MM.1S (cell line): ENCODE measurements around the gene ERO1A.

Experiments used
- DNase-seq: peaks from one replicate; pipeline ENCODE4 v3.0.0-alpha.2; 2015
- H2AFZ ChIP-seq: fragments of 300-600 bp; sonication (generic); 2 replicates; pipeline ENCODE4 v1.6.0; 2016; ENCODE audit warnings: antibody characterized with exemption, low read length
- H3F3A ChIP-seq: fragments of 300-600 bp; sonication (generic); 2 replicates; pipeline ENCODE4 v1.6.1; 2016; ENCODE audit warnings: mild to moderate bottlenecking, antibody characterized with exemption, low read length, moderate library complexity, mixed read lengths; ENCODE audit not compliant: insufficient read depth
- H3K27ac ChIP-seq: fragments of 300-600 bp; sonication (generic); 2 replicates; pipeline ENCODE4 v1.5.1; 2016; ENCODE audit warnings: mild to moderate bottlenecking, low read length
- H3K27me3 ChIP-seq: fragments of 300-600 bp; sonication (generic); replicated peaks from 2 replicates; pipeline ENCODE4 v1.6.0; 2016; ENCODE audit warnings: low read length; ENCODE audit not compliant: insufficient read depth
- H3K36me3 ChIP-seq: fragments of 300-600 bp; sonication (generic); replicated peaks from 2 replicates; pipeline ENCODE4 v1.6.1; 2016; ENCODE audit warnings: mild to moderate bottlenecking, low read length, mixed read lengths; ENCODE audit not compliant: insufficient read depth
- H3K4me1 ChIP-seq: fragments of 300-600 bp; sonication (generic); 2 replicates; pipeline ENCODE4 v1.6.1; 2016; ENCODE audit warnings: low read length, mixed read lengths
- H3K4me2 ChIP-seq: fragments of 300-600 bp; sonication (generic); 2 replicates; pipeline ENCODE4 v1.6.0; 2016; ENCODE audit warnings: low read depth, low read length
- H3K4me3 ChIP-seq: fragments of 300-600 bp; sonication (generic); 2 replicates; pipeline ENCODE4 v1.5.1; 2016; ENCODE audit warnings: low read length, mixed read lengths
- H3K79me2 ChIP-seq: fragments of 300-600 bp; sonication (generic); 2 replicates; pipeline ENCODE4 v1.6.1; 2016; ENCODE audit warnings: mixed run types, low read length, mixed read lengths
- H3K9ac ChIP-seq: fragments of 300-600 bp; sonication (generic); 2 replicates; pipeline ENCODE4 v1.6.1; 2016; ENCODE audit warnings: low read length, mixed read lengths
- H3K9me2 ChIP-seq: fragments of 300-600 bp; sonication (generic); replicated peaks from 2 replicates; pipeline ENCODE4 v1.6.1; 2016; ENCODE audit warnings: mild to moderate bottlenecking, low read length, mixed read lengths; ENCODE audit not compliant: insufficient read depth
- H3K9me3 ChIP-seq: fragments of 300-600 bp; sonication (generic); replicated peaks from 2 replicates; pipeline ENCODE4 v1.6.1; 2016; ENCODE audit warnings: mild to moderate bottlenecking, low read length, mixed read lengths; ENCODE audit not compliant: insufficient read depth
- H4K20me1 ChIP-seq: fragments of 300-600 bp; sonication (generic); 2 replicates; pipeline ENCODE4 v1.6.1; 2016; ENCODE audit warnings: mild to moderate bottlenecking, low read length, moderate library complexity, mixed read lengths; ENCODE audit not compliant: insufficient read depth
- EZH2 ChIP-seq: fragments of 300-600 bp; sonication (generic); optimal IDR thresholded peaks from 2 replicates; pipeline ENCODE3; 2017; ENCODE audit warnings: low read depth, mild to moderate bottlenecking, antibody characterized with exemption, low read length, mixed read lengths
- EZH2phosphoT487 ChIP-seq: fragments of 300-600 bp; sonication (generic); IDR thresholded peaks from 2 replicates; pipeline ENCODE4 v1.6.1; 2018; ENCODE audit warnings: antibody characterized with exemption, low read length
- TF ChIP-seq, protein P1 (sequence below): fragments of 300-600 bp; sonication (generic); IDR thresholded peaks from 2 replicates; pipeline ENCODE4 v1.5.1; 2016; ENCODE audit warnings: antibody characterized with exemption, low read length, mixed read lengths

Gene ERO1A

DNA sequence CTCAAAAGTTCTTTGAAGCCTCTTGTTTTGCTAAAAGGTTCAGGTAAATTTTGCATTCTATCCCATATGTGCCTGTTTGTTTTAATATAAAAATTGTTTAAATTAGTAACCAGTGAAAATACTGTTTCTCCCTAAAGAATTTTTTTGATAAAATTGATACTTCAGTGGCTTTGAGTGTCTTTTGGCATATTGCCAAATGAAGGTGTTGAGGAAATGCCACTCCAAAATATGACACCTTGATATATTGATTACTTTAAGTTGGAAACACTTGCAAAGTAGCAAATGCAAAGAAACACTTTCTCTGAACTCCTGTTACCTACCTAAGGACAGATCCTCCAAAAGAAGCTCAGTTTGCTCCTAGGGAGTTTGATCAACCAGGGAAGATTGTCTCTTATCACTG, 43.1 kb upstream of the ERO1A start:
- Histone ChIP-seq H3K9me2 (no peaks in the 10 kb centered on the region), H3K27me3 (no peaks in the 10 kb centered on the region), H3K79me2 (peaks cover 37% of the 10 kb centered on the region), H3K9me3 (no peaks in the 10 kb centered on the region), H3K4me3 (no peak overlapping the region), H3K36me3 (no peaks in the 10 kb centered on the region), H2AFZ (no peak overlapping the region), H3K4me1 (peaks cover 10% of the 10 kb centered on the region; the same call in 1 of the 2 replicates), H4K20me1 (no peaks in the 10 kb centered on the region), H3K27ac (no peak overlapping the region), H3K9ac (no peak overlapping the region), H3F3A (no peaks in the 10 kb centered on the region), H3K4me2 (no peak overlapping the region)
- TF ChIP-seq, protein P1, sequence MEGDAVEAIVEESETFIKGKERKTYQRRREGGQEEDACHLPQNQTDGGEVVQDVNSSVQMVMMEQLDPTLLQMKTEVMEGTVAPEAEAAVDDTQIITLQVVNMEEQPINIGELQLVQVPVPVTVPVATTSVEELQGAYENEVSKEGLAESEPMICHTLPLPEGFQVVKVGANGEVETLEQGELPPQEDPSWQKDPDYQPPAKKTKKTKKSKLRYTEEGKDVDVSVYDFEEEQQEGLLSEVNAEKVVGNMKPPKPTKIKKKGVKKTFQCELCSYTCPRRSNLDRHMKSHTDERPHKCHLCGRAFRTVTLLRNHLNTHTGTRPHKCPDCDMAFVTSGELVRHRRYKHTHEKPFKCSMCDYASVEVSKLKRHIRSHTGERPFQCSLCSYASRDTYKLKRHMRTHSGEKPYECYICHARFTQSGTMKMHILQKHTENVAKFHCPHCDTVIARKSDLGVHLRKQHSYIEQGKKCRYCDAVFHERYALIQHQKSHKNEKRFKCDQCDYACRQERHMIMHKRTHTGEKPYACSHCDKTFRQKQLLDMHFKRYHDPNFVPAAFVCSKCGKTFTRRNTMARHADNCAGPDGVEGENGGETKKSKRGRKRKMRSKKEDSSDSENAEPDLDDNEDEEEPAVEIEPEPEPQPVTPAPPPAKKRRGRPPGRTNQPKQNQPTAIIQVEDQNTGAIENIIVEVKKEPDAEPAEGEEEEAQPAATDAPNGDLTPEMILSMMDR = no peak
- TF ChIP-seq EZH2phosphoT487 (no peak), EZH2 (no peak)
- DNase-seq = no peak

DNA sequence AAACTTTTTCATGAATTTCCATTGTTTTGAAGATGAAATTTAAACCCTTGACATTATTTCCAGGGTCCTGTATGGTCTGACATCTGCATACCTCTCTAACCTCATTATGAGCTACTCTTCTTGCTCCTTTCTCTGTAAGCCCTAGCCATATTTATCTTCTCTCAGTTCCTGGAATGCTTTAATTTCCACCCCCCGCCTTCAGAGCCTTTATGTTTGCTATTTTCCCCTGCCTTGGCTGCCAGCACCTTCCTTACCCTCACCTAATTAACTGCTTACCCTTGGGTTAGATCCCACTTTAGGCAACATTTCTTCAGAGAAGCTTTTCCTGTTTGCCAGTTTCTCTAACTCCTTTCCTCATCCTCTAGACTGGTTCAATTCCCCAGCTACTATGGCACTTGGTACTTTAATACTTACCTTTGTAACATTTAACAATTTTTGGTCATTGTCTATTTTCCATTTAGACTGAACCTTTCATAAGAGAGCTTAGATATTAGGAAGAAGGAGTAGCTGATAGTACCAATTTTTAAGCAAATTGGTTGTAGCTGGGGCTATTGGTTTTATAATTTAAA, 40.6 kb upstream of the ERO1A start:
- no peak overlapping the region for H3K27ac ChIP-seq

DNA sequence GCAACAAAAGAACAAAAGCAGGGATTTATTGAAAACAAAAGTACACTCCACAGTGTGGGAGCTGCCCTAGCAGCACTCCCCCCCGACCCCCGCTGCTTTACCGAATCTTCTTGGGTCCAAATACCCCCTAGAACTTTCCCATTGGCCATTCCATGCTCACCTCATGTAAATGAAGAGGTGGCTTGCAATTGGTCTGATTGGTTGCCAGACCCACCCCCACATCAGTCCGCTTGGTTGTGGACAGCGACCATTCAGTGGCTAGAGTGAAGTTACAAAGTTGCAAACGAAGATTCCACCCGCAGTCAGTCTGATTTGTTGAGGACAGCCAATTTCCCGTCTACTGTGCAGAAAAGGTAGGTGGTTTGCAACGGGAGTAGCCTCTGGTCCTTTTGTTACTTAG, 38.5 kb upstream of the ERO1A start:
- Histone ChIP-seq H3K4me2 (no peak overlapping the region), H4K20me1 (no peaks in the 10 kb centered on the region), H3K4me1 (no peaks in the 10 kb centered on the region), H3K9me2 (no peaks in the 10 kb centered on the region), H3K9me3 (no peaks in the 10 kb centered on the region), H3F3A (peaks cover 7% of the 10 kb centered on the region), H2AFZ (no peak overlapping the region), H3K9ac (no peak overlapping the region), H3K27me3 (no peaks in the 10 kb centered on the region), H3K36me3 (no peaks in the 10 kb centered on the region), H3K27ac (no peak overlapping the region), H3K4me3 (no peak overlapping the region), H3K79me2 (peaks cover 36% of the 10 kb centered on the region)
- DNase-seq = no peak
- TF ChIP-seq, protein P1 = no peak
- TF ChIP-seq EZH2 (no peak), EZH2phosphoT487 (no peak)

More for the DNA sequence above, 40.6 kb upstream of the ERO1A start:
- Histone ChIP-seq H3K4me3 (no peak overlapping the region), H3K79me2 (peaks cover 40% of the 10 kb centered on the region), H3F3A (peaks cover under 1% of the 10 kb centered on the region; the same call in 1 of the 2 replicates), H3K4me2 (no peak overlapping the region), H2AFZ (no peak overlapping the region), H3K9ac (no peak overlapping the region), H4K20me1 (no peaks in the 10 kb centered on the region), H3K4me1 (no peaks in the 10 kb centered on the region), H3K9me3 (no peaks in the 10 kb centered on the region), H3K9me2 (no peaks in the 10 kb centered on the region), H3K27me3 (no peaks in the 10 kb centered on the region), H3K36me3 (no peaks in the 10 kb centered on the region)
- TF ChIP-seq, protein P1 = no peak
- no peak for TF ChIP-seq EZH2
- TF ChIP-seq EZH2phosphoT487 = no peak
- DNase-seq = no peak
